SU-DHL-6 (cell line): ENCODE results near the gene ATG101.
A peak's percentile ranks its signal among the peaks of the same experiment; 100 is the strongest.

ENCODE experiments used
- H2AFZ ChIP-seq: fragments of 200-600 bp; sonication (generic); 2 replicates; pipeline ENCODE4 v1.6.1; 2014; ENCODE audit warnings: low read depth, mild to moderate bottlenecking, moderate library complexity, mixed read lengths, antibody characterized with exemption, low read length; ENCODE audit not compliant: severe bottlenecking
- H3F3A ChIP-seq: fragments of 200-600 bp; shearing (Covaris generic); 2 replicates; pipeline ENCODE4 v1.6.0; 2016; ENCODE audit warnings: antibody characterized with exemption, mild to moderate bottlenecking; ENCODE audit not compliant: insufficient read depth
- H3K27ac ChIP-seq: fragments of 200-600 bp; sonication (generic); 2 replicates; pipeline ENCODE4 v1.5.1; 2016; ENCODE audit warnings: low read depth, mild to moderate bottlenecking, low read length, moderate library complexity, mixed read lengths
- H3K27me3 ChIP-seq: fragments of 200-600 bp; sonication (generic), shearing (Covaris generic); 2 replicates; pipeline ENCODE4 v1.6.0; 2014; ENCODE audit warnings: mild to moderate bottlenecking, low read length
- H3K36me3 ChIP-seq: fragments of 200-600 bp; sonication (generic); 2 replicates; pipeline ENCODE4 v1.6.1; 2014; ENCODE audit warnings: mild to moderate bottlenecking, low read length, mixed read lengths
- H3K4me2 ChIP-seq: fragments of 300-600, 200-600 bp; shearing (Covaris generic), sonication (generic); 2 replicates; pipeline ENCODE4 v1.6.0; 2014; ENCODE audit warnings: low read length, low read depth, mild to moderate bottlenecking; ENCODE audit not compliant: poor library complexity, severe bottlenecking
- H3K4me3 ChIP-seq: fragments of 200-600 bp; sonication (generic); 2 replicates; pipeline ENCODE4 v1.5.1; 2014; ENCODE audit warnings: antibody characterized with exemption, low read length, mild to moderate bottlenecking, mixed read lengths; ENCODE audit not compliant: insufficient read depth, poor library complexity, severe bottlenecking
- H3K79me2 ChIP-seq: fragments of 200-600 bp; sonication (generic); 2 replicates; pipeline ENCODE4 v1.6.1; 2014; ENCODE audit warnings: mild to moderate bottlenecking, low read length, moderate library complexity; ENCODE audit not compliant: insufficient read depth
- H3K9ac ChIP-seq: fragments of 200-600 bp; sonication (generic); 2 replicates; pipeline ENCODE4 v1.7.0; 2014; ENCODE audit warnings: mild to moderate bottlenecking, low read length
- H3K9me2 ChIP-seq: fragments of 200-600 bp; sonication (generic); replicated peaks from 2 replicates; pipeline ENCODE4 v1.6.1; 2014; ENCODE audit warnings: low read length; ENCODE audit not compliant: insufficient read depth
- H3K9me3 ChIP-seq: fragments of 200-600 bp; sonication (generic); 2 replicates; pipeline ENCODE4 v1.6.1; 2014; ENCODE audit warnings: low read length, mixed read lengths; ENCODE audit not compliant: insufficient read depth
- H4K20me1 ChIP-seq: fragments of 200-600 bp; sonication (generic); 2 replicates; pipeline ENCODE4 v1.6.1; 2014; ENCODE audit warnings: low read depth, mild to moderate bottlenecking, antibody characterized with exemption, low read length, moderate library complexity, mixed read lengths
- CTCF ChIP-seq: fragments of 200-600 bp; sonication (generic); IDR thresholded peaks from one replicate; pipeline ENCODE4 v1.5.1; 2017; ENCODE audit warnings: antibody characterized with exemption, mild to moderate bottlenecking, low read length, moderate library complexity; ENCODE audit not compliant: insufficient read depth, poor library complexity, severe bottlenecking
- EZH2phosphoT487 ChIP-seq: fragments of 200-600 bp; sonication (generic), shearing (Covaris generic); conservative IDR thresholded peaks from 2 replicates; pipeline ENCODE4 v1.6.1; 2018; ENCODE audit warnings: mild to moderate bottlenecking, antibody characterized with exemption, low read length, moderate library complexity, mixed read lengths

ATG101 gene

GRCh38 chr12:52078276-52078675 is 8.5 kb downstream of the ATG101 start:
- Histone ChIP-seq H3K9me3 (no peaks in the 10 kb centered on the region), H3K9ac (no peak overlapping the region), H3K79me2 (peaks cover 9% of the 10 kb centered on the region; the same call in 1 of the 2 replicates), H3K27me3 (no peaks in the 10 kb centered on the region), H4K20me1 (no peaks in the 10 kb centered on the region), H3K4me3 (no peak overlapping the region), H2AFZ (no peak overlapping the region), H3K4me2 (no peak overlapping the region), H3K27ac (no peak overlapping the region), H3K36me3 (no peaks in the 10 kb centered on the region), H3K9me2 (no peaks in the 10 kb centered on the region), H3F3A (no peaks in the 10 kb centered on the region)
- TF ChIP-seq EZH2phosphoT487 (no peak), CTCF (no peak)

GRCh38 chr12:52079576-52080402 is 10.0 kb downstream of the ATG101 start, which contains the start of gene SMIM41:
TSS of gene SMIM41 (plus strand) at chr12:52079704. CDS start at chr12:52079780, 76 bp downstream.
- Histone ChIP-seq H2AFZ (no peak within 1 kb of the TSS), H3K79me2 (peaks cover 4% of the 10 kb centered on the region; the same call in 1 of the 2 replicates), H3K36me3 (no peaks in the 10 kb centered on the region), H3K27ac (no peak within 1 kb of the TSS), H3K9me2 (no peaks in the 10 kb centered on the region), H3K27me3 (no peaks in the 10 kb centered on the region), H3K4me3 (no peak within 1 kb of the TSS), H4K20me1 (no peaks in the 10 kb centered on the region), H3K9me3 (no peaks in the 10 kb centered on the region), H3K9ac (no peak within 1 kb of the TSS), H3K4me2 (no peak within 1 kb of the TSS), H3F3A (no peaks in the 10 kb centered on the region)
- TF ChIP-seq EZH2phosphoT487 (no peak), CTCF (no peak)

GRCh38 chr12:52080403-52081251 is 10.8 kb downstream of the ATG101 start:
- no peaks in the 10 kb centered on the region for H3K9me2 ChIP-seq
- H3K36me3 ChIP-seq = no peaks in the 10 kb centered on the region
- H3K27me3 ChIP-seq = no peaks in the 10 kb centered on the region
- no peak overlapping the region for H2AFZ ChIP-seq
- H3K79me2 ChIP-seq = no peaks in the 10 kb centered on the region
- no peak for TF ChIP-seq EZH2phosphoT487
- TF ChIP-seq CTCF = no peak
- no peaks in the 10 kb centered on the region for H3F3A ChIP-seq
- H3K4me2 ChIP-seq = no peak overlapping the region
- H3K4me3 ChIP-seq = no peak overlapping the region
- no peak overlapping the region for H3K27ac ChIP-seq
- no peaks in the 10 kb centered on the region for H4K20me1 ChIP-seq
- H3K9me3 ChIP-seq = no peaks in the 10 kb centered on the region
- H3K9ac ChIP-seq = peak overlapping the region; percentile 5; the same call in 1 of the 2 replicates
